ENCODE data around the gene EPHA1.
"Not testable (repeated sequence)": the region's sequence is repeated elsewhere in the genome, so short reads cannot be mapped to it uniquely, and the experiment has no call there.

EPHA1 gene

DNA sequence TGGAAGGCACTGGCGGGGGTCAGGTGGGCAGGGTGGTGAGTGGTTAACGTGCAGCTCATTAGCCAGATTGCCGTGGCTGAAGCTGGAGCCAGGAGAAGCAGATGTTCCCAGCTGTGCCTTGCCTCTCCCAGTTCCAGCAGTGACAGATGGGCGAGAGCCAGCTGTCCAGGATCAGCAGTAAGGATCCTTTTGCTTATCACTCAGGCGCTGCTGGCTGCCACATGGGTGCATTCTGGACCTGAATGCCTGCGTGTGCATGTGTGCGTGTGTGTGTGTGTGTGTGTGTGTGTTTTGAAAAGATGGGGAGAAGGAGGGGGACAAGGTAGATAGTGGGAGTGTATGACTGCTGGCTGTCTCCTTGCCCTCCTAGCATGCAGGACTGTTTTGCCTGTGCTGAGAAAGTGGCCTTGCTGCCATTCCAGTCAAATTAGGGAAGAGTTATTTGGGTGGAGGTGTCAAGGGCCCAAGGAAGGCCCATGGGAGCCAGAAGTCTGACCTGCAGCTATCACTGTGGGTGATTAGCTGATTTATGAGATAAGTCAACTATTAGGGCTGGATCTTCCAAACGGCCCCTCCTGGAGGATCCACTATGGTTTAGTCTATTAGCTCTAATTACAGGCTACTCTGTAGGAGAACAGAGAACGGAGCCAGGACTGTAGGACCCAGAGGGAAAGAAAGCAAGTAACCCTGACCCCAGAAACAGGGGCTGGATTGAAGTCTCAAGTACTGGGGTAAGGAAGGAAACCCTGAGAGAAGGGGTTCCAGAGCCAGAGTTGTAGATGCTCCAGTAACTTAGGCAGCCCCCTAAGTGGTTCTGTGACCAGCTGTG, 3.3 kb downstream of the EPHA1 start:
- no peak for DNase-seq

DNA sequence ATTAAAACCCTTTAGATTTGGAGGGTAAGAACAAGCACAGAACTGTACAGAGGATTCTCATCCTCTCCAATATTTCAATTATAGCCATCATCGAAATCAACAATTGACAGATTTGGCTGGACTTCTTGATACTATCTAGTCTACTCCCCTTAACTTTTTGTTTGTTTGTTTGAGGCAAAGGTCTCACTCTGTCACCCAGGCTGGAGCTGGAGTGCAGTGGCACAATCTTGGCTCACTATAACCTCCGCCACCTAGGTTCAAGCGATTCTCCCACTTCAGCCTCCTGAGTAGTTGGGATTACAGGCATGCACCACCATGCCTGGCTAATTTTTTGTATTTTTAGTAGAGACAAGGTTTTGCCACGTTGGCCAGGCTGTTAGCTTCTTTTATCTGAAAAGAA, 6.4 kb downstream of the EPHA1 start:
- DNase-seq, result not testable (repeated sequence)

DNA sequence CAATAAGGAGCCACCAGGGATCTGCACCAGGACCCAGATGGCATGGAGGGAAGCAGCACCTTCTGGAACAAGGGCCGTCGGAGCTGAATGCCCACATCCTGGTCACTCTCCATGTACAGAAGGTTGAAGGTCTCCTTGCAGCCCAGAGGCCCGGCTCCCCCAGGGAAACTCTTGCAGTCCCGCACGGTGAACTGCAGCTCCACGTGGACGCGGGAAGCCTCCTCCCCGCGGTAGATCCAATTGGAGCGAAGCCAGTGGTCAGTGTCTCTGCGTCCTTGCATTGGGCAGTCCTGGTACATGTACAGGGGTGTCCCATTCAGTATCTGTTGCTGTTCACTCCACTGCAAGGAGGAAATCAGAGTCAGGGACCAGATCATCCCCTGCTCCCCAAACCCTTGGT, 7.4 kb downstream of the EPHA1 start:
- no peak for DNase-seq

DNA sequence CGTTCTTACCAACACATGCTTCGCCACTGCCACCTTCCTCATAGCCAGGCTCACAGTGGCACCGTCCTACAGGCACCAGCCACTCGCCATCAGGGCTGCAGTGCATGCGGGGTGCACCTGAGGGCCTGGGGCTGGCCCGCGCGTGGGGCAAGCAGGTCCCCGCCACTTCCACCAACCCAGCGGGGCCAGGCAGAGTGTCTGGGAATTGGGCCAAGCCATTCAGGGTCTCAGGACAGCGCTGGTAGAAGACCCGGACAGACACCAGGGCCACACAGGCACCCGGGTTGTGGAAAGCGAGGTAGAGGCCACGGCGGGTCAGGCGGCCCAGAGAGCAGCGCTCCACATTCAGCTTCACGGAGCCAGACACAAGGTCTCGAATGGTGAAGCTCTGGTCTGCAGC, 9.0 kb downstream of the EPHA1 start:
- no peak for DNase-seq

DNA sequence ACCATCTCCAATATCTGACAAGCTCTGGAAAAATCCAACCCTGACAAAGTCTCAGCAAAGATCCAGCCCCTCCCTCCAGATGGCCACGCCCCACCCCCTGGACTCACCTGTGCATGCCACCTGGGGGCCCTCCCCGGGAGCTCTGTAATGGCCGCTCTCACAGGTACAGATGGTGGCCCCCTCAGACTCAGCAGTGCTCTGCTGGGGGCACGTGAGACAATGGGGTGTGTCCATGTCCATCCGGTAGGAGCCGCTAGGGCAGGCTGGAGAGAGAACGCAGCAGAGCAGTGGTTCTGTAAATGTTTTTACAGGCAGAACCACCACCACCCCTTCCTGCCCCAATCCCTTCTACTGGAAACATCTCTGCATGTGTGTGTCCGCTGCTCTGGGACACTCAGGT, 9.5 kb downstream of the EPHA1 start:
- DNase-seq, result no peak

DNA sequence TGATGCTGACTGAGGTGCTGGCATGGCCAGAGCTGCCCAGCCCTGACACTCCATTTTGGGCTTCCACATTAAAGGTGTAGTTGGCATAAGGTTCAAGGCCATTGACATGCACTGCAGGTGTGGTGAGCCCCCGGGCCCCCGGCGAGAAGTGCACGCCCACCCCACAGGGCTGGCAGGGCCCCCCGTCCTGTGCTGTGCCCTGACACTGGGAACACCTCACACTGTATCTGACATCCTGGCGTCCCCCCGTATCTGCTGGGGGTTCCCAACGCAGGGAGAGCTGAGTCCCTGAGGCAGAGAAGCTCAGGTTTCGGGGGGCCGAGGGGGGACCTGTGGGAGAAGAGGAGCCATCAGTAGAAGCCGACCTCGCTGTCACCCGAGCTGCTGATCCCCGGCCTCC, 10.0 kb downstream of the EPHA1 start:
- no peak for DNase-seq

DNA sequence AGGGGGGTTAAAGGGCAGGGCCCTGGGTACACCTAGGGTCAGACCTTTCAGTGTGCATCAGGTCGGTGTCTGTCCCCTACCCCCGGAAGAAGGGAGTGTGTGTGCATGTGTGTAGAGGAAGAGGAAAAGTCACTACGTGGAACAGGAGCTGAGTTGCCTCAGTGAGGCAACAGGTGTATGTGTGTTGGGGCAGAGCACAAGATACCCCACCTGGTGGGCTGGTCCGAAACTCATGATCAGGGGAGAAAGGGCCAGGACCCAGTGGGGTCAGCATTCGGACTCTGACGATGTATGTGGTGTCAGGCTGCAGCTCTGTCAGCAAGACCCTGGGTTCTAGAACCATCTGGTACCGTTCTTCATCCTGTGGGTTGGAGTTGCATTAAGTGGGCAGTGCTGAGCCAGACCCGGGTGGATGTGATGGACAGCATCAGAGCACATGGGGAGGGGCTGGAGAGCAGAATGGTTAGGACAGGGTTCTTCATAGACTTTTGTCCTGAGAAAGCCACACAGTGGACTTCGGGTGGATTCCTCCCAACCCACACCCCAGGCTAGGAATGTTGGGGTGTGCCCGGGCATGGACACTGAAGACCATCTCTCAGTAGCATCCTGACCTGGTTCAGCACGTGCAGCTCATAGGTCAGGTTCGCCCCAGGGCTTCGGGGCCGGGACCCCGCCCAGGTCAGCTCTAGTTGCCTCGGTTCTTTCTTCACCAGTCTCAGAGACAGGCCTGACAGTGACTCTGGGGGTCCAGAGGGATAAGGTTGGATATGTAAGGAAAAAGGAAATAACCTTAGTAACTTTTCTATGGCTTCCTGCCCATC, 10.7 kb downstream of the EPHA1 start:
- DNase-seq, result no peak

DNA sequence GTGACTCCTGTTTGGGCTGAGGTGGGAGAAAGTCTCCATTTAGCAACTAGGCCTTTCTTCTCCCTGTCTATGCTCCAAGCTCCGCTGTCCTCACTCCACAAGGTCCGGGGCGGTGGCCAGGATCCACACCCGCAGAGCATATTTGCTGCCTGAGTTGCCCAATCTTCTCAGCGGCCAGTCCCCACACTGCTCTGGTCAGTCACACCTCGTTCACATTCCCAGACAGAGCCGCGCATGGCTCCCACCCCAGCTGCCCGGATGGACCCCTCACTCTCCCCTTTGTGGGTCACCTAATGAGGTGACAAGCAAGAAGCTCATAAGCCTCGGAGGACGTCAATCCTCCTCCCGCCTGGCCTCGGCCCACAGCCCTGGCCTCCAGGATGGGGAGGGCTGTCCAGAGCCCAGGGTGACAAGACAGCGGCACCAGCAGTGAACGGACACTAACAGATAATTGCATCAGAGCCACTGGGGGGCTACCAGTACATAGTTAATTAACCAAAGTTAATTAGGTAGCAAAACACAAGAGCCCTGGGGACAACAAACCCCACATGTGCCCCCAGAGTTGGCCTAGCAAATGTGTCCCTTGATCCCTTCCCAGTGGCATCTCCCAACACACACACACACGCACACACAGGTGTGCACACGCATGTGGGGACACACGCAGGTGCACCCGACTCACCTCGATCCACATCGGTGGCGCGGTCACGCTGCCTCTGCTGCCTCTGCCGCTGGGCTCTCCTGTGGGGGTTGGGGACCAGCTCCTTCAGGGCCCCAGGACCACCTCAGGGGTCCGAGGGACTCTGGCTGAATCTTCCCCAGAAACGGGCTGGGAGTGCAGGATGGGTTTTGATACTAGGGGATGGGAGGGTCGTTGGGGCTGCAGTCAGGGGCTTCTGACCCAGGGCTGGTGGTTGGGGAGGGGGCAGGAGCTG, 11.8 kb downstream of the EPHA1 start:
- DNase-seq, result no peak

DNA sequence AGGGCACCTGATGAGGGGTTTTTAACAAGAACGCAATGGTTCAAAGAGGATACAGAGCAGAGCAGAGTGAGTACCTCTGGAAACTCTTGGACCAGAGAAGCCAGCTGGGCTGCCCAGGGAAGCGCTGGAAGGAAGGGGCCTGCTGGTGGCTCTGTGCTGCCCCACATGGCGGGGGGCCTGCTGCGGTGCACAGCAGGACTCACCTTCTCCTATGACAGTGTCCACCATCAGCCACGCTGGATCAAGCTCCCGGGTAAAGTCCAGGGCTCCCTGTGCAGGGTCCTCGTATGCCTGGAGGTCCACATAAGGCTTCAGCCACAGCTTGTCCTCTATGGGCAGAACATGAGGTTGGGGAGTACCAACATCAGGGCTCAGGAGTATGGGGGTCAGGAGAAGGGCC, 12.5 kb downstream of the EPHA1 start:
- no peak for DNase-seq

DNA sequence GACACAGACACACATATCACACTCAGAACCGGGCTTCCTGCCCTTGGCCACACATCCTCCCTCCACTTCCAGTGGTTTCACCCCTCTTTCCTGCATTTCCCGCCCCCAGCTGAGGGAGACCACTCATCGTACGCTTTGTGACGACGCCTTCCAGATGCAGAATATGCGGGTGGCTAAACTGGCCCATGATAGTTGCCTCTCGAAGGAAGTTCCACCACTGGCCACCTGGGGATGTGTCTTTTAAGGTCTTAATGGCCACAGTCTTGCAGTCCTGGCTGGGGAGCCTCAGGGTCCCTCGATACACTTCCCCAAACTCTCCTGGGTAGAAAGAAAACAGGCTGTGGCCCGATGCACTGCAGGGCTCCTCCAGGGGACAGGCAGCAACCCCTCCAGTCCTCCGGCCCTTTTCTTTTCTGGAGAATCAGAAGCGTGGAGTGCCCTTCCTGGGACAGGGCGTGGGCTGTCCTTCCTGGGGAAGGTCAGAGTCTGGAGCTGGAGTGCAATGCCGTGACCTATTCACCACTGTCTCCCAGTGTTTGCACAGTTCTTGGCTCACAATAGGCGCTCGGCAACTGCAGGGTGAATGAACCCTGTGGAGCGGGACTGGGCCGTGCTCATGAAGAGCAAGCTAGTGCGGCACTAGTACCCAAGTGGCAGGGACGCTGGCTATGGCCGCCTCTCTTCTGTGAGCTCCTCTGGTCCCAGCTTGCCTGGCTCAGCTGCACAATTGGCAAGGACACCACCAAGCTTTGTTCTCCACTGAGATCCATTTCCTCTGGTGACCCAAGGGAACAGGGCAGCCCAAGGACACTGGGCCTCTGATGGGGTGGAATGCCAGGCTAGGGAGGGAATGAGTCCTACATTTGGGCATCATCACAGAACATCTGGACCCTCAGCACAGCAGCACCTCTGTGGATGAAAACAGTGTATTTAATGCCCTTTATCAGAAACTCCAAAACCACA, 13.2 kb downstream of the EPHA1 start:
- DNase-seq, result peak in 12 of 56 donors; percentile 19 to 44 (median 34)

DNA sequence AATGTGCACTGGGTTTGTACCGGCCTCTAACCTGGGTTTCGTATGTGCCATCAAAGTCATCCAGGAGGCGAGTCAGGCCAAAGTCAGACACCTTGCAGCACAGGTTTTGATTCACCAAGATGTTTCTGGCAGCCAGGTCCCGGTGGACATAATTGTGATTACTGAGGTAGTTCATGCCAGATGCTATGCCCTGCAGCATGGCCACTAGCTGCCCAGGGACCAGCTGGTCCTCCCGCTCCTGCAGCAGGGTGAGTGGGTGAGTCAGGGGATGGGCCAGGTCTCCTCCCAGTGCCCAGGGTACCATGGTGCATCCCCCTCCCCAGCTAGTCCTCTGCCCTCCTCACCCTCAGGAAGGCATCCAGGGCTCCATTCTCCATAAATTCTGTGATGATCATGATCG, 13.9 kb downstream of the EPHA1 start:
- DNase-seq, result no peak

DNA sequence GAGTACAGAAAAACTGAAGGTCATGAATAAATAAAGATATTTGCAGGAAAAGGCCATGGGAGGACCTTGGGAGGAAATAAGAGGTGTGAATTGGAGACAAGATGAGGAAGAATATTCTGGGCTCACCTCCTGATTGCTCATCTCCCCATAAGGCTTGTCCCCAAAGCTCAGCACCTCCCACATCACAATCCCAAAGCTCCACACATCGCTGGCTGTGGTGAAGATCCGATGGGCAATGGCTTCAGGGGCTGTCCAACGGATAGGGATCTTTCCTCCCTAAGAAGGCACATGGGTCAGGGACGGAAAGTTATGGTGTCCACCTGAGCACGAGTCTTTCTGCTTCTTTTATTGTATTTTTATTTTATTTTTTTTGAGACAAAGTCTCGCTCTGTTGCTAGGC, 14.6 kb downstream of the EPHA1 start:
- no peak for DNase-seq

DNA sequence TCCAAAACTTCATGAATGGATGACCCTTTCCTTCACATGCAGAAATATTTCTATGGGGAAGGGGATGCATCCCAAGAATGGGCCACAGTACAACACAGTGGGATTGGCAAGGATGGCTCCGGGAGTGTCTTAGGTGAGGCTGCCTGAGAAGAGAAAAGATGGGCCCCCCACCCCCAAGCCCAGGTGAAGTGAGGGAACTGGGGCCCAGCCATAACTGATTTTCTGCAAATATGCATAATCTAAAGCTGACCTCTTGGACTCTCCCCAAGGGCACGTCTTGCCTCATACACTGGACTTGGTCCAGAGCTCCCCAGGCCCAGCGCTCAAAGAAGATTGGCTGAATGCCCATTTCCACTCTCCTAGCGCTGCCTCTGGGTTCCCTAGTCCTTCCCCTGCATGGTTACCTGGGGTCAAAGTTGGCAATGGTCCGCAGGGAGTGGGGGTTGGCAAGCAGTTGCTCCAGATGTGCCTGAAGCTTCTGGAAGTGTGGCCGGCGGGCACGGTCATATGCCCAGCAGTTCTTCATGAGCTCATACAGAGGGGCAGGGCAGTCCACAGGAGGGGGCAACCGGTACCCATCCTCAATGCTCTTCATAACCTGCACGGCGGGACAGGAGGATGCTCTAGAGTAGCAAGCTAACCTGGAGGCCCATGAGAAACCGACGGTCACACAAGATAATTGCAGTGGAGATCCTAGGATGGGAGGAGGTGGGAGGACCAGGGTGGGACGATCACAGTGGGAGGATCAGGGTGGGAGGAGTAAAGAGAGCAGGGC, 15.2 kb downstream of the EPHA1 start:
- DNase-seq, result no peak

DNA sequence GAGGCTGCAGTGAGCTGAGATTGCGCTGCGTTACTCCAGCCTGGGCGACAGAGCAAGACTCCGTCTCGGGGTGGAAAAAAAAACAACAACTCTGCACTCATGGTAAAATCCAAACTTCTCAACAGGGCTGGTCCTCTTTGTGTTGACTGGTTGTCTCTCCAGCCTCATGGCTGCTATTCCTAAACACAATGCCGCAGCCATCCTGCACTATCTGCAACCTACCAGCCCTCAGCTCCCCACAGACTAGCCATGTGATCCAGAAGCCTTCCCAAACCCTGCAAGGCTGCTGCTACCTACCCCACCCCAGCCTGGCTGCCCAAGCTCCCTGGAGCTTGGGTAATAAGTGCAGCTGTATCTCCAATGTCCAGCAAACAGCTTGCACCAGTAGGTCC, 15.8 kb downstream of the EPHA1 start:
- DNase-seq, result no peak

DNA sequence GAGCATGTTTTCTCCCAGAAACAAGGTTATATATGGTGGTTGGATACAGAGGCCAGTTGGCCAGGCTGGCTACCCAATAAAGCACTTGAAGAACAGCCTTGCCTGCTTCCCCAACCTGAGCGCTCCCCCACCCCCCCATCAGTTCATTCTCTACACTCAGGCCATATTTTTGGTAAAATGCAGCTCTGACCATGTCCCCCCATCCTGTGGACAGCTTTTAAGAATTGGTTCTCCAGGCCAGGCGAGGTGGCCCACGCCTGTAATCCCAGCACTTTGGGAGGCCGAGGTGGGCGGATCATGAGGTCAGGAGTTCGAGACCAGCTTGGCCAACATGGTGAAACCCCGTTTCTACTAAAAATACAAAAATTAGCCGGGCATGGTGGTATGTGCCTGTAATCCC, 16.2 kb downstream of the EPHA1 start:
- DNase-seq, result not testable (repeated sequence)

DNA sequence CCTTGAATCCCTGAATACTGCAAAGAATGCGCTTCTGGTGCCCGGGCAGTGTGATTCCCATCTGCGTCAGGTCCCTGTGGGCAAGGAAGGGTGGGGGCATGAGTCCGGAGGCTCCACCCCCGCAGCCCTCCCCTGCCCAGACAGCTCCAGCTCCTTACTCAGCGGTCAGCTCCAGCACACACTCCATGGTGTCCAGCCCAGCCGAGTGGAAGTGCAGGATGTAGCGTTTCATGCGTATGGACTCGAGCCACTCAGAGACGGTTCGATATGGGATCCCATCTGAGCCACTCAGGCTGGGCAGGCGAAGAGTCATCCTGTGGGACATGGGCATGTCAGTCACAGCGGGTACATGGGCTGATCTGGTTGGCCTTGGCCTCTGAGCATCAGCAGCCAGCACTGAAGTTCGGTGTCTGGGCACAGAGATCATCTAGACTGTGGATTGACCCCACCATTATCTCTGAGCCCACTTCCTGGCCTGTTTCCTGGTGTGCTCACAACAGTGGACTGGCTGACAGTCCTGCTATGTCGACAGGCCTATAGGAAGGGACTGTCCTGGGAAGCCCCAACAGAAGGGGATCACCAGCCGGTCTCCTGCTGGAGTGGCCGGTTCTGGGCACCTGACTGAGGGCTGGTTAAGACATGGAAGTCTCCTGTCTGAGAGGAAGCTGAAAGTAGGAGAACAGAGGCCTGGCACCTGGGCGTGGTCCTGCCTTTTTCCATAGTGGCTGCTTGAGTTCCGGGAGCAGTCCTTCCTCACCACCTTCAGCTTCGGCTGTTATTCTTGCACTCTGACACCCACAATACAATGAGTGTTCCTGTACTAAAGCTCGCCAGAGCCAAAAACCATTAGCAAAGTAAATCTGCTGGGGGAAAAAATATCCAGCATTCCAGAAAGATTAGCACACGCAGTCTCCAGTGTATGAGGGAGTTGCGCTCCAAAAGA, 16.9 kb downstream of the EPHA1 start:
- DNase-seq, result no peak

DNA sequence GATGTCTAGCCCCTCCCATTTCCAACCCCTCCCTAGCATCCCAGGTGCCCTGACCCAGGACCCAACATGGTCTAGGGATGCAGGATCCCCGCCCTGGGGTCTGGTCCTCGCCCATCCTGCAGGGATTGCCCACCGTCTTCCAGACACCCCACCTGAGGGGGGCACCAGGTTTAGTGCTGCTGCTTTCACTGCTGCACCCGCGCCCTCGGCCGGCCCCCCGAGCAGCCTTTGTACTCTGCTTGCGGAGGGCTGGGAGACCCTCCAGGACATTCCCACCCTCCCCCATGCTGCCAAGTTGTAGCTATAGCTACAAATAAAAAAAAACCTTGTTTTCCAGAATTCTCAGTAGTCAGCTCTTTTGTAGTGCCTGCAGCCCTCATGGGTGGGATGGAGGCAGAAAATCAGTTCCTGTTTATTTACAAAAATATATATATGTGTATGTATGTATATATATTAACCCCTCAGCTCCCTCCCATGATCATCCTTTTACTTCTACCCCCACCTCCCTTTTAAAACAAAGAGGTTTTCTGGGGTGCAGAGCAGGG, 17.8 kb downstream of the EPHA1 start:
- DNase-seq, result no peak

DNA sequence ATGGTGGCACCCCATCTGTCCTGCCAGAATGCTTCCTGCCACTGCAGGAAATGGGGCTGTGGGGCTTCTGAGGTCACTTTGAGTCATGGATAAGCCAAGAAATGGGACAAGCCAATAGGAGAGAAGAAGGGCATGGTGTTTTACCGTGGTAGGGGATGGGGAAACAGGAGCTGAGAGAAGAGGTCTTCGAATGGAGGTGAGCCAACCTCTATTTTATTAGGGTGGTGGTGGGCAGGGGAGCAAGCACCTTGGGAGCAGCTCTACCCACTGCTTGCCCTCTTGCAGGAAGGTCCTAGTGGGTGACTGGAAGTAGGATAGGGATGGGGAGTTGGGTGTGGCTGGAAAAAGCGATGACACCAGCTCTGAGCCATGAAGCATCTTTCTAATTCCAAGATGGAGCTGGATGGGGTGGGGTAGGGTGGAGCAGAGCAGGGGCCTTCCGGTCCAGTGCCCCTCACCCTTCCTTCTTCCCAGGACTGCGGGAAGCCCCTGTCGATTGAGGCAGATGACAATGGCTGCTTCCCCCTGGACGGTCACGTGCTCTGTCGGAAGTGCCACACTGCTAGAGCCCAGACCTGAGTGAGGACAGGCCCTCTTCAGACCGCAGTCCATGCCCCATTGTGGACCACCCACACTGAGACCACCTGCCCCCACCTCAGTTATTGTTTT, 18.4 kb downstream of the EPHA1 start:
- no peak for DNase-seq
